Sigmoid colon (tissue), 3 donors: ENCODE measurements around the gene HTRA3.

Experiments
- CTCF ChIP-seq, 4 experiments: fragments of 450-650 bp in 3 of 4; fragments of 200-600 bp in 1 of 4; IDR thresholded peaks; one replicate each; pipeline ENCODE4 v1.5.1; 2016 to 2019; ENCODE audit warnings: antibody characterized with exemption in 4 of 4, mild to moderate bottlenecking in 3 of 4, moderate library complexity in 2 of 4
- POLR2A ChIP-seq, 2 donors: fragments of 450-650 bp; IDR thresholded peaks; one replicate each; pipeline ENCODE4 v1.6.1; 2016; ENCODE audit warnings: antibody characterized with exemption in 2 of 2, mild to moderate bottlenecking in 2 of 2, moderate library complexity in 2 of 2

- no peak for TF ChIP-seq CTCF (IDR thresholded peaks at IDR 0.05)
- no peak for TF ChIP-seq POLR2A (IDR thresholded peaks at IDR 0.05)
These were observed 34.8 kb upstream of the HTRA3 start for GRCh38 chr4:8234715-8235114.
